ENCODE data around the gene ABCD3.
A peak's percentile ranks its signal among the peaks of the same experiment; 100 is the strongest.

Gene ABCD3

GRCh38 chr1:94529416-94529815 lies 111.2 kb downstream of the ABCD3 start:
- no peak for DNase-seq

- DNase-seq = no peak
Measured at GRCh38 chr1:94530373-94530878, 112.2 kb downstream of the ABCD3 start.

DNA sequence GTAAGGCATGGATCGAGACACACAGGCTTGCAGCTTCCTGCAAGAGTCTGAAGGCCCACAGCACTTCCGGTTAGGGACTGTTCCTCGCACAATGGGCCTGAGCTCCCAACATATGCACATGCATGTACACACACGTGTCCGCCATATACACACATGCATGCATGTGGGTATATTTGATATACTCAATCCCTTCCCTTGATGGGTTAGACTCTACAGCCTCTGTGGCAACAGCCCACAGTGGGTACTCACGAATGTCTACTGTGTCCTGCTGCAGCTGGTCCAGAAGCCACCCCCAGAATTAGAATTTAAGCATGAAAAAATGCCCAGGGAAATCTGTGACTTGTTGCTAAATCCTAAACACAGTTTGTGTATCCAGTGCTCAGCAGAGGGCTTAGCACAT lies 113.5 kb downstream of the ABCD3 start:
- no peak for DNase-seq

DNA sequence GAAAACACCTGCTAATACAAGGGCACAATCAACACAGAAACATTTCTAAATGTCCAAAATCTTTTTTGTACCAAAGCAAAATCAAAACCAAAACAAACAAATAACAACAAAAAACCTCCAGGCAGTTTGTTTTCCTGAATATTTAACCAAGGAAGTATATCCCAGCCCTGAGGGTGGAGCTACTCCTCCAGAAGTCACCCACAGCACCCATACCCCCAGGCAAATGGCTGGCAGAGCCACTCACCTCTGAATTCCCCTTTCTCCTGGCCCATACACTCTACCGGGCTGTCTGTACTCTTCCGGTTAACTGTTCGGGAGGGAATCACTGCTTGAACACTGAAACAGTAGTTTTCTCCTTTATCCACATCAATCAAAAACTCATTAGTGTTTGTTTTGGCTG lies 113.9 kb downstream of the ABCD3 start:
- no peak for DNase-seq

- no peak for DNase-seq
Measured at GRCh38 chr1:94535095-94535494, 116.9 kb downstream of the ABCD3 start.

GRCh38 chr1:94535879-94536278 lies 117.7 kb downstream of the ABCD3 start:
- DNase-seq = no peak

- DNase-seq = no peak
Measured at GRCh38 chr1:94537254-94537653, 119.1 kb downstream of the ABCD3 start.

DNA sequence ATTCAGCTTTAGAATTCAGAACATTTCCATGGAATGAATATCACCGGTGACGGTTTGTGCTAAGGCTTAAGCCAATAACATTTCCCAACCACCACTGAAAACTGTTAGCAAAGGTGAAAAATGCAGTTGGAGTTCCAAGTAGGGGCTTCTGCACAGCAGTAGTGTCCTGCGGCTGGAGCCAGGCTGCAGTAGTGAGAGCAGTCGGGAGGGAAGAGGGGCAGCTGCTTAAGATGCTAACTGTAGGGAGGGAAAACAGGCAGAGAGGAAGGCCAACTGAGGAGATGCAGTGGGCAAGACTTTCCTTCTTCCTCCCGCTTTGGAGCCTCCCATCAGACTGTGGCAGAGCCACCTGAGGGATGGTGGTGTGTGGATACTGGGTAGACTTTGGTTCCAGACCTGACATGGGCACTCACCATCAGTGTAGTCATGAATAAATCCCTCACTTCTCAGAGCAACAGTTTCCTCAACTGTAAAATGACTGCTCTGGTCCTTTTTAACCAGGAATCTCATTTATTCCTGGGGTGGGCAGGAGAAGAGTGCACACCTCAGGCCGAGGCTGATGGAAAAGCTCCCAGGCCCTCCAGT lies 120.1 kb downstream of the ABCD3 start:
- no peak for DNase-seq

DNA sequence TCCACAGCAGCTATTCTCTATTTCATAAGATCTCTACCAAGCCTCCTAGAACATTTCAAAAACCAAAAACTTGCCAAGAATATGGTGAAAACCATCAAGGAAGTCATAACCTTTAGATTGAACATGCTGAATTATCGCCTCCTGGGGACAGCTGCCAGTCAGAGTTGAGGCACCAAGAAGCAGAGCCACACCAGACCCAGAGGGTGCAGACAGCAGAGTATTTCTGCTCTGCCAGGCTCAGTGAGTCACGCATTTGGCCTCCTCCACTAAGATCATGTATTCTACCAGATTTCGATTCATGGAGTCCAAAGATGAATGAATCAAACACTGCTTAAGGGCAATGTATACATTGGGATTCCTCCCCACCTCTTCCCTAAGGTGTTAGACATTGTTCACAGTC lies 121.3 kb downstream of the ABCD3 start:
- DNase-seq = no peak

DNA sequence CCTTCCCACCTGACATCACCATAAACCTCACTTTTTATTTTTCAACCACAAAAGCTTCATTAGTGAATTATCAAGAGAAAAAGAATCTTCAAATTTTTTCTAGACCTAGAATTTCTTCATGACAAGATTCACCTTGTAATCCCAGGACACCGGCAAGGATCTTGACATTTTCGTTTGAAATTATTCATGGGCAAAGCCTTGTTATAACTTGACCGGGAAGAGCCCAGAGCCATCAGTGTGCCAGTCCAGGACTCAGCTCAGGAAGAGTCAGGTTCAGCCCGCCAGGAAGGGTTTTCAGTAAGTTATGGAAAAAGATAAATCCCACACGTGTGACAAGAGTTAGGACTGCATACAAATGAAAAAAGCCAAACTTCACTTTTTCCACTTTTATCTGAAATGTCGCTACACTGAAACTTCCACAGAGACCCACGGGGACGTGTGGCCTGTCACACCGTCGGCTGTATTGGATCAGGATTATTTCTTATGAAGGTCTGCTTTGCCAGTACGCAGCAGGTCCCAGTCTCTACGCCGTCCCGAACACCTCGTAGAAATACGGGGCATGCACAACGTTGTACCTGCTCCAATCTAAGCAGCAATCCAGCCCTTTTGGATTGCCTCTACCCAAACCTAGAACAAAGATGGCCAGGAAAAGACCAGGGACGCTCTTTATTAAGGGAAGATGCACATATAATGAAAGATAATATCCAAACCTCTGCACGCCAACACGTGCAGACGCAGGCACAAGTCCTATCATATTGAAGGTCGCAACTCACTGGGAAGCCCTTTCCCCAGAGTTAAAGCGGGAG lies 122.5 kb downstream of the ABCD3 start:
- DNase-seq = no peak

DNA sequence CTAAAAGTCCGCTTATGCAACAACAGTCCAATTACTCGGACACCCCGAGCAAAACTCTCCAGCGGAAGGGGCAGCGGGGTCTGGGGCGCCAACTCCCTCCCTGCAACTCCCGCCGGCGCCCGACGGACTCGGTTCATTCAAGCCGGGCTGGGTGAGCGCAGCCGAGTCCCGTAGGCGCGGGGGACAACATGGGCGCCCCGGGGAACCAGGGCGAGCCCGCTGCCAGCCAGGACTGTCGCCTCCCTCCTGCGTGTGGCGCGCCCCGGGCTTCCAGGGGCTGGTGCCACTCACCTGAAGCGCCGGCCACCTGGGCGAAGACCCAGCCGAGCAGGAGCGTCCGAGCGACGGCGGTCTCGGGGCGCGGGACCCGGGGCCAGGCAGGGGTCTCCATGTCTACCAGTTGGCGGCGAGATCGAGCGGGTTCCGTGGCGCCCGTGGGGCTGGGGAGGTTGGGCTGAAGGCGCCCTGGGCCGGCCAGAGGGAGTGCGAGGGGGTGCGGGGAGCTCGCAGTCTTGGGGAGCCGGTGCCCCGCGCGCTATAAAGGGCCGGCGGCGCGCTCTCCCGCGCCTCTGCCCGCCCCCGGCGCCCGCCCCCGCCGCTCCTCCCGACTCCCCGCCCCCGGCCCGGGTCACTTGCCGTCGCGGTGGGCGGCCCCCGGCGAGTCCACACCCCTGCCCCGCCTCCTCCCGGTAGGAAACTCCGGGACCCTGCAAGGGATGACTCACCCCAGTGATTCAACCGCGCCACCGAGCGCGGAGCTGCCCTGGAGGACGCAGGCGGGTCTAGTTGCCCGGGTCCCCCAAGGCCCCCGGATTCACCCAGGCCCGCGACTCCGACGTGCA lies 123.3 kb downstream of the ABCD3 start, which contains the start of gene F3:
Gene F3, minus strand, starts transcription at position 514 of the 842 bp plus-strand sequence. Its CDS starts 123 bp downstream, at position 391.
- peak; percentile 22 for DNase-seq

DNA sequence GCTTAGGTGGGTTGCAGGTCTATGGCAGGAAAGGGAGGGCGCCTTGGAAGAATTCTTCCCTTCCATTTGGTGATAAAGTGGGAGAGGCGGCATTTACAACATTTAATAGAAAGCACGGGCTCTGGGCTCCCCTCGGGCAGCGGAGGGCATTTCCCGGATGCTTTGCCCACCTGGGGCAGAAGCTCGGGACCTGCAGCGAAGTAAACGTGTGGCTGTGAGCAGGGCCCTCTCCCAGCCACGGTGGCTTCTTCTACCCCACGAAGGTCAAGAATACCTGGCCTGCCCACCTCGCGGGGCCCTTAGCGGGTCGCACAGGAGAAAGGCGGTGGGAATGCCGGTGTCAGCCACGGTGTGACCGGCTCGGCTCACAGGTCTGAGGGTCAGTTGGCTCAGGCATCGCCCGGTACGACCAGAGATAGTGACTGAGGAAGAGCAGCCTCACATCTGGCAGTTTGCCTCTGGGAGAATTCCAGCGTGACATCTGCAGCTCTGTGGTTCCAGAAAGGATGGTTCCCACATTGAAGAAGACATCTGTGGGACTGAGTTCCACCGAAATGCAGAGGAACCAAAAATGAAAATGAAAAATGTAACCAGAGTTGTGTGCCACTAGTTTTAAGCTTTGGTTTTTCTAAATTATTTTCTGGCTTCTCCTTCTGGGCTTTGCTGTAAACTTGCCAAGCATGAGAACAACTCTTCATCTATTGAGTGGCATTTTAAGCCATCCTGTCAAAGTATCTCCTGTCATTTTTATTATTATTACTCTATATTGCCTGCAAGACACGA lies 124.1 kb downstream of the ABCD3 start:
- no peak for DNase-seq

DNA sequence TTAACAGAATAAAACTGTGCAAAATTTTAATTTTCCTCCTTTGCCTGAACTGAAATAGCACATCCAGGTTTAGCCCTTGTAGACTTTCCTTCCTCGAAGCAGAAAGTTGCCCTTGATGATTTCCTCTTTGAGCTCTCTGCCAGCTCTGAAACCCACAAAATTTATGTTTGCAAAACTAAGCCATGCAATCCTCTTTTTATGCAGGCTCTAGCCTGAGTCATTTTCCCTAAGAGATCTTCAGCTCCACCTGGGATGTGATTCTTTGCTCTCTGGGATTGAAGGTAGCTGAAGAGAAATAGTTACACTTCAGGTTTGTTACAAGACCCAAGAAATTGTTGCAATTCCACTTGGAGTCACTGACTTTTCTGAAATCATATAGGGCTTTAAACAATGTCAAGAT lies 124.8 kb downstream of the ABCD3 start:
- DNase-seq = no peak

DNA sequence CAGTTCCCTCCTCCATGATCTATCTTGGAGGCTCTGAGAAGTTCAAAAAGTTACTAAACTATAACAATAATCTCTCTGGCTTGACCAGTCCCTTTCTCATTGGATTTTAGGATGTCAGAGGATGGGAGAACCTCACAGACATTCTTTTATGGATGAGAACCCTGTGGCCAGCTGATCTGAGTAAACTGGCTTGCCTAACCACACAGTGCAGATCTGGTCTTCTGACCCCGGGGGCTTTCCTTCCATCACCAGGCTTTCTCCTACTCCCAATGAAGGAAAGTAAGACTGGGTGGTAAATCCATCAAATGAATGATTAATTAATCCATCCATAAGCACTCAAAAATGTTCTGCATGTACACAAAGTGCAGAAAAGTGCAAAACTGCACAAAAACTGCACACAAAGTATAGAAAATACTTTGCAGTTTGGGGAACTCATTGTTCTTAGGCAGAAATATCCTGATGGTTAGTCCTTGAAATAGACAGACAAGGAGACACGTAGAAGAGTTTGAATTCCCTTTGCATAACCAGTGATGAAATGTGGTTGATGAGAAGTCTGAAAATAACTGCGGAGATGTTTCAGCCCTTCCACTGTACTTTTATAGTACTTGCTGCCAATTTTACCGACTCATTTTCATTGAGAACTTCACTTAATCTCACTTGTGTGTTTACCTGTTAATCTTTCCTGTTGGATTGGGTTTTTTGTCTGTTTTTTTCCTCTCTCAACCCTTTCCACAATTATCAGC lies 125.9 kb downstream of the ABCD3 start:
- DNase-seq = no peak

GRCh38 chr1:94544706-94545490 lies 126.7 kb downstream of the ABCD3 start:
- DNase-seq = no peak

DNA sequence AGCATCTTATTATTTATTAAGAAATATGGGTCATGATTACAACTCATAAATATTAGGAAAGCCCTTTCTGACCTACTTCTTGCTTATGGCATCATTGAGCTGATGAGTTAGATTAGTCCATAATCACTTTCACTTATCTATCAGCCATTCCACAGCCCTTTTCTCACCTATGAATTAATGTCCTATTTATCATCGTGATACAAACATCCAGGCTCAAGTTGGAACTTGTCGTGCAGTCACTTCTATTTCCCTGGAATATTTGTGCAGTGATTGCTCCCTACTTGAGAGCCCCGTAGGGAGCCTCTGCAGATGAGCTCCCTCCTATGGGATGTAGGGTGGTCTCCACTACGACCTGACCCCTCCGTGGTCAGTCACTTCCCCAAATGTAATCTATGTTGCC lies 131.5 kb downstream of the ABCD3 start:
- no peak for DNase-seq

DNA sequence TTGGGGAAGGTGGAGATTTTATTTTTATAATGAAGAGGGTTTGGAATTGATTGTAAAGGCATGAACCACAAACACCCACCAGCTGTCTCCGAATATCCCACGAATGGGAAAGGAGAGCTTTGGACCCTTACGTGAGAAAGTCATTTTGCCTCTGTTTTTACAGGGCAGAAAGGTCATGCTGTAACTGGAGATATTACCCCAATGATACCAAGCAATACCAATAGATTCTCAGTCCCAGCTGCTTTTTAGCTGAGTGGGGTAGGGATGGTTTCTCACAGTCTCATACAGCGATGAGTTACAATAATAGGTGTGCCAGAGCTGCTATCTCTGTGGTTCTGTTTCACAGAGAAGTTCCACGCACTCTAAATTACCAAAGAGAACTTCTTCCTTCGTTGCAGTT lies 132.2 kb downstream of the ABCD3 start:
- DNase-seq = no peak

DNA sequence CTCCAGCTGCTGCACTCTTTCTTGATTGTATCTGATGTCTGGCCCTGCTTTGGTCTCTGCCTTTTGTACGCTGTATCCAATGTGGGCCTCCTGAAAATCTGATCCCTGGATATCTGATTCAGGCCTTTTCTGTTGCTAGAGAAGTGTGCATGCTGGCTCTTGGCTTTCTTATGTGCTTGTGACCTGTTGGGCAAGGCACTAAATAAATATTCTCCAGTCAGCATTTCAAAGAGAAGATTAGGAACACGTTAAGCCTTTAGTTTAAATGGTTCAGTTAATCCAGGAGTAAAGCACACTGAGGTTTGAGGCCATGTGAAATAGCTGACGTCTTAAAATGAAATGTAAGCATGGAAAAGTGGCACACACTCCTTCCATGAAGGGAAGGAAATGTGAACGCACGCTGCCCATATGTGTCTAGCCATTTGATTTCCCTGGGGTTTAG lies 132.6 kb downstream of the ABCD3 start:
- DNase-seq = no peak

DNA sequence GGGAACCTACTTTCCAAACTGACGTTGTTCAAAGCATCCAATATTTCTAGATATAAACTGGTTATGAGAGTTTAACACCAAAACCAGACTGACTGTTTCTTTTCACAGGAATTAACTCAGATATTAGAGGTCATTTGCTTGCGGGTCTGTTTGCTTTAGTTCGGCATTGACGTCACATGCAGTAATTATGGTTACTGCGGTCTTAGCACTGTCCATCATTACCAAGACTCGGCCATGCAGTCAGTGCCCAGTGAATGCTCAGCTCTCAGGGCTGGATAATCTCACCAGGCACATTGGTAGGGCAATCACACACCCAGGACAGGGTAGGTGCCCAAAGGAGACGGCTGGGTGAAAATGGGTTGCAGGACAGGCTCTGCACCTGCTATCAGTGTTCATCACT lies 133.3 kb downstream of the ABCD3 start:
- DNase-seq = no peak

DNA sequence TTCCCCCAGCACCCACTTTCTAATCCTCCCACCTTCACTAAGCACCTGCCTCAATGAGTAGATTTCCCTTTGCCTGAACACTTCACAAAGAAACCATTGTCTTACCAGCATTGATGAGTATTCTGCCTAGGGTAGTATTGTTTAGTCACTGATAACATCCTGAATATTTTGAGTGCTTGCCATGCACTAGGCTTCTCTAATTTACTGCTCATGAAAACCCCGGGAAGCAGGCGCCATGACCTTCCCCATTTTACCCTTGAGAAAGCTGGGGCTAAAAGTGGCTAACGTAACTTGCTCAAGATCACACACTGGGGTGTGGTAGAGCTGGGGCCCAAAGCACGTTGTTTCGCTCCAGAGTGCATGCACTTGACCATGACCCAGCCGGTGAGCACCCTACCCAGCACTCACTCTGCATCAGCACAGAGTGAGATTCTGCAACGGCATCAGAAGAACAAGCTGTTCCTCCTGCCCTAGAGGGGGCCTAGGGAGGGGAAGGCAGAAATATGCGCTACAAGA lies 133.9 kb downstream of the ABCD3 start:
- no peak for DNase-seq

DNA sequence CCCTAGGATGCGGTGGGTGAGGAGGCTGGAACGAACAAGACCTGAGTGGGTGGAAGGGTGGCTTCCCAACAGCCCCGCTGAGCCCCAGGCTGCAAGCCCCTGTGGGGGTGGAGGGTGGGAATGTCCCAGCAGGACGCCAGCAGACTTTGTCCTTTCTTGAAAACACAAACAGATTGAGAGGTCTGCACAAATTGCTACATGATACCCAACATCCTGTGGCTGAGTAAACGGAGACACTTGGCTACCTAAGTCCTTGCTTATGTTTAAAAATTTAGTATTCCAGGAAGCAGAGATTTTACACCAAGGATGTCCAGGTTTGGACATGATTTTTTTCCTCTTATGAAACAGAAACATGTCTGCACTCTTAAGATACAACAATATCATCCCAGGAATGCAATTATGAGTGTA lies 135.1 kb downstream of the ABCD3 start:
- DNase-seq = no peak

All from NCI-H2171 (cell line).